Measurements from ENCODE around the gene BHLHE41. TPM values are rescaled to one million over a fixed set of nuclear protein-coding genes. Genes with fewer than 3 reads are reported as not detected.

BHLHE41 gene
- total RNA-seq (under 1 TPM; 0.20 to 0.55 TPM), polyA plus RNA-seq (not detected)

DNA sequence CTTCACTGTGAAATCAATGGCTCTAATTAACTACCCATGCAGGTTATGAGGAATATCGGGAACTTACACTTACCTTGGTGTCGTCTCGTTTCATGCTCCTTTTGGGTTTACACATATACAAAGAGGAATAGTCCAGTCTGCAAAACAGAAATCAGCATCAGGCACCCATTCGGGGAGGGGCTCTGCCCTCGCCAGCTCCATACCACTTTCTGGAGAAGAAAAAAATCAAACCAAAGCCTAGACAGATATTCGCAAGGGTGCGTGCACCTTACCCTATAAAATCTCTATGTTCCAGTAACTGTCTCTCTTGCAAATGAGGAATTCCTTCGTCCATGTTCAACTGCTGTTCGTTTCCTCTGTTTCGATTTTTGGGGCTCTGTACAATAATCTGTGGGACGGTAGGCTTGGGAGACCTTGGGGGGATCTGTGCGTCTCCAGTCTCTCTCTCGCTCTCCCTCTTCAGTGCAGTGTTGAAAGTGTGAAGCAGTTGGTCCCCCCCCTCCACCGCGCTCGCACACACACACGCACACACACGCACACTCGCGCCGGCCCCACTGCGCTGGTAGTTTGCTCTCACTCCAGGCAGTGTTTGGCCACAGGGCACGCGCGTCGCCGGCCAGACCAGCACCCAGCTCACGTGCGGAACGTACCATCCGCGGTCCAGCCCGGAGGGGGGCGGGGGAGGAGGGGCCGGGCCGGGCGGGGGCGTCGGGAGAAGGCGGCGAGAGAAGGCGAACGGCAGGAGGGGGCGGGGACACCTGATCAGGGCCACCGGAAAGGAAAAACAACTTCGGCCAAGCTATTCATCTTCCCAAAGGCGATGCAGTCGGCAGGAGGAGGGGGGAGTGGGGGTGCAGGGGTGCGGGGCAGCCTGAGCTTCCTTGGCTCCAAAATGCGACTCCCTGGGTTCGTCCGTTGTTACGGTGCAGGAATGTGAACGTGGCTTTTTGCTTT, at the start of gene BHLHE41:
BHLHE41 (minus strand) TSS at position 592 of the 954 bp plus-strand sequence; CDS start at position 334, 258 bp downstream.
- intact Hi-C loops (cut with micrococcal nuclease): no loop called here
- peak in 1 of 5 donors; percentile 12 for DNase-seq
- no peaks in the 10 kb centered on the region for H3K9me3 ChIP-seq (ENCODE audit: control insufficient read depth in 1 of 2, low read length in 2 of 2)
- Mint-ChIP-seq H3K27ac (peak within 1 kb of the TSS in 1 of 7 donors; percentile 12), H3K9me3 (no peaks in the 10 kb centered on the region), H3K4me3 (peak within 1 kb of the TSS; percentile 77 to 95 (median 85)), H3K4me1 (peaks cover 26 to 61% (median 39%) of the 10 kb centered on the region in 4 donors), H3K27me3 (peaks cover 53 to 61% of the 10 kb centered on the region in 2 donors), H3K36me3 (peaks cover 2 to 5% of the 10 kb centered on the region in 2 donors)
- peaks cover 39% of the 10 kb centered on the region for H3K4me1 ChIP-seq (ENCODE audit: insufficient read depth, low read length)
- ChIA-PET POLR2A (ENCODE audit: partially characterized antibody) (interaction anchor here (0.7 kb wide), 1 partner anchor 10 kb away, joined by 3 read pairs; no protein-coding TSS in a partner anchor), CTCF (ENCODE audit: partially characterized antibody) (interaction anchor here (1.5 kb wide), 1 partner anchor 10 kb away, joined by 7 read pairs; no protein-coding TSS in a partner anchor)
- peaks cover 50% of the 10 kb centered on the region for H3K27me3 ChIP-seq (ENCODE audit: insufficient read depth, low read length)
- no peak within 1 kb of the TSS for H3K27ac ChIP-seq (ENCODE audit: low read depth, low read length)
- H3K4me3 ChIP-seq (ENCODE audit: low read length in 2 of 2): peak within 1 kb of the TSS in 1 of 2 donors; percentile 39
- no peaks in the 10 kb centered on the region for H3K36me3 ChIP-seq (ENCODE audit: insufficient read depth, low read length)

DNA sequence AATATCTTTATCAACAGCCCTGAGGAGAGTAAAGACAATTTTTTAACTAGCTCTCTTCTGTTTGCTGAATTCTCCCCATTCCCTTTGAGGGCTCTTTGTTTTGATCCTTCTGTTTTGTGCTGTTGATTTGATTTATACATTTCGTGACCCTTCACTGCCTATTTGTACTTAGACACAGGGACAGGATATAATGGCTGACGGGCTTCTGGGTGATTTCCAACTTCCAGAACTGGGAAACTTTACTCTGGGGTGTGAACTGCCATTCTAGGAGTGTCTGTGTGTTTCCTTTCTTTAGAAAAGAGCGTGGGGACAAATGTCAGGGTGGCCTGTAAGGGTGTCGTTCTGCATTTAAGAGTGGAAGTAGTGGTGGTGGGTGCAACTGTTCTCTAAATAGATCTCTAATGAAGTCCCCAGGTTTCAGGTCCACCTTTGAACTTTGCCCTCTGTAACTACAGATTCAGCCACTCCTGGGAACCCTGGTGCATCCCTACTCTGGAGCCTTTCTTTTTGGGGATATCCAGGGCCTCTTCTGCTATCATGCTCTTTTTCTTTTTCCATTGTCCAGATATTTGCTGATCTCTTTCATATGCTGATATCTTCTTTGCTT, 48.2 kb upstream of the BHLHE41 start:
- H3K9me3 ChIP-seq (ENCODE audit: control insufficient read depth in 1 of 2, low read length in 2 of 2): no peaks in the 10 kb centered on the region
- H3K27me3 ChIP-seq (ENCODE audit: insufficient read depth, low read length): no peaks in the 10 kb centered on the region
- peaks cover 6 to 14% of the 10 kb centered on the region in 2 donors for H3K27me3 Mint-ChIP-seq
- H3K27ac Mint-ChIP-seq: no peak overlapping the region
- ChIA-PET POLR2A (ENCODE audit: partially characterized antibody) (no interaction called here), CTCF (ENCODE audit: partially characterized antibody) (no interaction called here)
- intact Hi-C loops (cut with micrococcal nuclease): no loop called here
- no peak overlapping the region for H3K4me3 Mint-ChIP-seq
- H3K4me1 ChIP-seq (ENCODE audit: insufficient read depth, low read length): no peaks in the 10 kb centered on the region
- peaks cover 0 to 4% (median 0%) of the 10 kb centered on the region in 8 donors for H3K9me3 Mint-ChIP-seq
- H3K27ac ChIP-seq (ENCODE audit: low read depth, low read length): no peak overlapping the region
- no peak overlapping the region for H3K4me3 ChIP-seq (ENCODE audit: low read length in 2 of 2)
- H3K36me3 ChIP-seq (ENCODE audit: insufficient read depth, low read length): no peaks in the 10 kb centered on the region
- no peaks in the 10 kb centered on the region for H3K36me3 Mint-ChIP-seq
- DNase-seq: no peak
- H3K4me1 Mint-ChIP-seq: no peaks in the 10 kb centered on the region

DNA sequence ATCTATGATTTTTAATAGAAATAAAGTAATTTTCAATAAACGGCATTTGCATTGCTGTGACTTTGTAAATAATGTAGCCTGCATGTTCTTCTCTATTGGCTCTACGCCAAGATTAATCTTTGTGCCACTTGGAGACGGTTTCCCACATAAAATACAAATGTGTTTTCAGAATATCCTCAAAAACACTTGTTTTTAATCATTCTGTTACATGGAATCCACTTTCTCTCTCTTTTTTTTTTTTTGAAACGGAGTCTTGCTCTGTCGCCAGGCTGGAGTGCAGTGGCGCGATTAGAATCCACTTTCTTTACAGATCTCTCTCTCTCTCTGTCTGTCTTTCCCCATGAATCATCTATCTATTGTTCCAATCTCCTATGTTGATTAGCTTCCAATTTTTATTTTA, 47.7 kb upstream of the BHLHE41 start:
- no peaks in the 10 kb centered on the region for H3K36me3 ChIP-seq (ENCODE audit: insufficient read depth, low read length)
- ChIA-PET CTCF (ENCODE audit: partially characterized antibody) (no interaction called here), POLR2A (ENCODE audit: partially characterized antibody) (no interaction called here)
- intact Hi-C loops (cut with micrococcal nuclease): no loop called here
- H3K4me3 ChIP-seq (ENCODE audit: low read length in 2 of 2): no peak overlapping the region
- no peak overlapping the region for H3K27ac Mint-ChIP-seq
- DNase-seq: no peak
- H3K27me3 Mint-ChIP-seq: peaks cover 6 to 15% of the 10 kb centered on the region in 2 donors
- no peaks in the 10 kb centered on the region for H3K36me3 Mint-ChIP-seq
- H3K4me3 Mint-ChIP-seq: no peak overlapping the region
- H3K4me1 ChIP-seq (ENCODE audit: insufficient read depth, low read length): no peaks in the 10 kb centered on the region
- peaks cover 0 to 4% (median 0%) of the 10 kb centered on the region in 8 donors for H3K9me3 Mint-ChIP-seq
- no peaks in the 10 kb centered on the region for H3K9me3 ChIP-seq (ENCODE audit: control insufficient read depth in 1 of 2, low read length in 2 of 2)
- no peak overlapping the region for H3K27ac ChIP-seq (ENCODE audit: low read depth, low read length)
- no peaks in the 10 kb centered on the region for H3K27me3 ChIP-seq (ENCODE audit: insufficient read depth, low read length)
- H3K4me1 Mint-ChIP-seq: no peaks in the 10 kb centered on the region

DNA sequence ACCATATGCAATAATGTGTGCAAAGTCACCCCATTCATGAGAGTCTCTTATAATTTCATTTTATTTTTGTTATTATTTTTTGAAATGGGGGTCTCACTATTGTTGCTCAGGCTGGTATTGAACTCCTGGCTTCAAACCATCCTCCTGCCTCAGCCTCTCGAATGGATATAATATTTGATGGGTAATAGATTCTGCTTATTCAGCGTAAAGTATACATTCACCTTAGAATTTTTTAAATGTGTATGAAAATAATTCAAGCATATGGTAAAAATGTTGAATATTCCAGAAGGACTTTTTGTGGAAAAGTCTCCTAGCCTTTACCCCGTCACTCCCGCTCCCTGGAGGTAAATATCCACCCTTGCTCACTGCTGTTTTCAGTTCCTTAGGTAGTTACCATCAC, 47.2 kb upstream of the BHLHE41 start:
- CTCF ChIA-PET (ENCODE audit: partially characterized antibody): no interaction called here

DNA sequence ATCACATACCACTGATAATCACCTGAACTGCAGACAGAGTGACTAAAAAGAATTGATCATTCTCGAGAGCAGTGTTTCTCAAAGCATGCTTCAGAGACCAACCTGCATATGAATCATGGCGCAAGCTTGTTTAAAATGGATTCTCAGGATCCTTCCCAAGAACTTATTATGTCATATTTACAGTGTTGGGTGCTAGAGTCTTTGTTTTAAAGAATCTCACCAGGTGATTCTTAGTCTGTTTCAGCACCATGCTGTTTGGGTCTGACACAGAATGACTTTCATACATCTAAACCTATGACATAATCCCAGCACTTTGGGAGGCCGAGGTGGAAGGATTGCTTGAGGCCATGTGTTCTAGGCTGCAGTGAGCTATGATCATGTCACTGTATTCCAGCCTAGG, 39.3 kb upstream of the BHLHE41 start:
- Mint-ChIP-seq H3K9me3 (no peaks in the 10 kb centered on the region), H3K27ac (no peak overlapping the region), H3K36me3 (no peaks in the 10 kb centered on the region), H3K4me1 (no peaks in the 10 kb centered on the region), H3K4me3 (no peak overlapping the region), H3K27me3 (peaks cover 19 to 20% of the 10 kb centered on the region in 2 donors)
- DNase-seq: no peak
- CTCF ChIA-PET (ENCODE audit: partially characterized antibody): no interaction called here
- H3K27me3 ChIP-seq (ENCODE audit: insufficient read depth, low read length): no peaks in the 10 kb centered on the region
- intact Hi-C loops (cut with micrococcal nuclease): no loop called here
- POLR2A ChIA-PET (ENCODE audit: partially characterized antibody): no interaction called here
- no peak overlapping the region for H3K27ac ChIP-seq (ENCODE audit: low read depth, low read length)
- H3K4me3 ChIP-seq (ENCODE audit: low read length in 2 of 2): no peak overlapping the region
- H3K9me3 ChIP-seq (ENCODE audit: control insufficient read depth in 1 of 2, low read length in 2 of 2): no peaks in the 10 kb centered on the region
- no peaks in the 10 kb centered on the region for H3K4me1 ChIP-seq (ENCODE audit: insufficient read depth, low read length)
- H3K36me3 ChIP-seq (ENCODE audit: insufficient read depth, low read length): no peaks in the 10 kb centered on the region

More for the DNA sequence above, 47.2 kb upstream of the BHLHE41 start:
- no peak for DNase-seq
- no peaks in the 10 kb centered on the region for H3K36me3 ChIP-seq (ENCODE audit: insufficient read depth, low read length)
- intact Hi-C loops (cut with micrococcal nuclease): no loop called here
- Mint-ChIP-seq H3K4me3 (no peak overlapping the region), H3K36me3 (no peaks in the 10 kb centered on the region), H3K27me3 (peaks cover 6 to 18% of the 10 kb centered on the region in 2 donors), H3K9me3 (peaks cover 0 to 4% (median 0%) of the 10 kb centered on the region in 8 donors), H3K4me1 (no peaks in the 10 kb centered on the region), H3K27ac (no peak overlapping the region)
- H3K27ac ChIP-seq (ENCODE audit: low read depth, low read length): no peak overlapping the region
- no peaks in the 10 kb centered on the region for H3K9me3 ChIP-seq (ENCODE audit: control insufficient read depth in 1 of 2, low read length in 2 of 2)
- no peak overlapping the region for H3K4me3 ChIP-seq (ENCODE audit: low read length in 2 of 2)
- POLR2A ChIA-PET (ENCODE audit: partially characterized antibody): no interaction called here
- no peaks in the 10 kb centered on the region for H3K4me1 ChIP-seq (ENCODE audit: insufficient read depth, low read length)
- H3K27me3 ChIP-seq (ENCODE audit: insufficient read depth, low read length): no peaks in the 10 kb centered on the region

DNA sequence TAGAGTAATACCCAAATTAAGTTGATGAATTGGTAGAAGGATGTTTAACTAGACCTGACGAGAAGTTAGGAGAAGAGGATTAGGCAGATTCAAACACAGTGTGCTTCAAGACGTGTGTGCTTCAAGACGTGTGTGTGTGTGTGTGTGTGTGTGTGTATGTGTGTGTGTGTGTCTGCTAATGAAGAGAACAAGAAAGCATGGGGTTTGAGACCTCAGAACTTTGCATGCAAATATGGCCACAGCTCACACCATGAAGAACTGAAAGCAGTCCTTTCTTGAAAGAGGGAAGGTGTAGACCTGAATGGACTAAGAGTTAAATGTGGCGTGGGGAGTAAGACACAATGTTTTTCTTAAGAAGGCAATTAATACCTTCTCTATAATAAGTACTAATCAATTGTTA, 38.1 kb upstream of the BHLHE41 start:
- H3K27ac Mint-ChIP-seq: no peak overlapping the region
- no peaks in the 10 kb centered on the region for H3K9me3 Mint-ChIP-seq
- ChIA-PET CTCF (ENCODE audit: partially characterized antibody) (no interaction called here), POLR2A (ENCODE audit: partially characterized antibody) (no interaction called here)
- no peak overlapping the region for H3K27ac ChIP-seq (ENCODE audit: low read depth, low read length)
- H3K4me1 ChIP-seq (ENCODE audit: insufficient read depth, low read length): no peaks in the 10 kb centered on the region
- peaks cover 17% of the 10 kb centered on the region in 2 donors for H3K27me3 Mint-ChIP-seq
- no peaks in the 10 kb centered on the region for H3K36me3 Mint-ChIP-seq
- H3K4me1 Mint-ChIP-seq: no peaks in the 10 kb centered on the region
- H3K4me3 ChIP-seq (ENCODE audit: low read length in 2 of 2): no peak overlapping the region
- no peaks in the 10 kb centered on the region for H3K27me3 ChIP-seq (ENCODE audit: insufficient read depth, low read length)
- no peak overlapping the region for H3K4me3 Mint-ChIP-seq
- intact Hi-C loops (cut with micrococcal nuclease): no loop called here
- H3K36me3 ChIP-seq (ENCODE audit: insufficient read depth, low read length): no peaks in the 10 kb centered on the region
- DNase-seq: no peak
- no peaks in the 10 kb centered on the region for H3K9me3 ChIP-seq (ENCODE audit: control insufficient read depth in 1 of 2, low read length in 2 of 2)

DNA sequence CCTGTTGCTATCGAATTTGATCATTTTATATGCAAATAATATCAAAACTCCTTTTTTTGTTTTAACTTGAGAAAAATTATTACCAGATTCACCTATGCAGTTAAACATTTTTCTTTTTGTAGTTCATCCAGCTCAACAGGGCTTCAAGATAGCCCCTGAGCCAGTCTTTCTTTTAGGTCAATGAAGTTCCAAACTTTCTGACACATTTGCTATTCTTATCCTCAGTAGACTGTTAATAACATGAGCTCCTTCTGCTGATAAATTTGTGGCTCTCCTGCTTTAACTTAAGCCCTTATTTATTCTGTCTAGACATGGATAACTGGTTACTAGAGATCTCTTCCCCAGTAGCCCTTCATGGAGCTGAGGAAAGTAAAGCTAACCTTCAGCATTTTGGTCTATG, 37.3 kb upstream of the BHLHE41 start:
- no peaks in the 10 kb centered on the region for H3K4me1 Mint-ChIP-seq
- no peak overlapping the region for H3K27ac Mint-ChIP-seq
- ChIA-PET POLR2A (ENCODE audit: partially characterized antibody) (no interaction called here), CTCF (ENCODE audit: partially characterized antibody) (no interaction called here)
- no peak overlapping the region for H3K4me3 Mint-ChIP-seq
- no peak overlapping the region for H3K27ac ChIP-seq (ENCODE audit: low read depth, low read length)
- intact Hi-C loops (cut with micrococcal nuclease): no loop called here
- no peaks in the 10 kb centered on the region for H3K36me3 Mint-ChIP-seq
- H3K27me3 ChIP-seq (ENCODE audit: insufficient read depth, low read length): no peaks in the 10 kb centered on the region
- no peaks in the 10 kb centered on the region for H3K9me3 ChIP-seq (ENCODE audit: control insufficient read depth in 1 of 2, low read length in 2 of 2)
- peaks cover 14 to 17% of the 10 kb centered on the region in 2 donors for H3K27me3 Mint-ChIP-seq
- no peaks in the 10 kb centered on the region for H3K9me3 Mint-ChIP-seq
- no peaks in the 10 kb centered on the region for H3K4me1 ChIP-seq (ENCODE audit: insufficient read depth, low read length)
- no peaks in the 10 kb centered on the region for H3K36me3 ChIP-seq (ENCODE audit: insufficient read depth, low read length)
- no peak overlapping the region for H3K4me3 ChIP-seq (ENCODE audit: low read length in 2 of 2)
- DNase-seq: no peak

All from CD4-positive, alpha-beta memory T cell (primary cell).